ENCODE data around the gene CCDC33.

DNA sequence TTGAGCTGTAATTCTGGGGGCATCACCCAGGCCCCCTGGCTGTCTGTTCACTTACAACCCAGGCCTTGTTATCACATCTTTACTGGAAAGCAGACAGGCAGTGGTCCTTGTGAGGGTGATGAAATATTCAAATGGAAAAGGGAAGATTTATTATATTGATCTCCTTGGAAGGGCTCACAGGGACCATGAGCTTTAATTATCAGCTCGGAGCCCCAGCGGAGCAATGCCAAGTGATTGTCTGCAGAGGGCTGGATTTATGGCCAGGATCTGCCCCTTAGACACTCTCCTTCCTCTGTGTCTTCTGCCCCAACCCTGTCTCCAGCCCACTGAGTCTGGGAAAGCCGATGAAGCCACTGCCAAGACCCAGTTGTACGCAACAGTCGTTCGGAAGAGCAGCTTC, 31.9 kb downstream of the CCDC33 start:
- TF ChIP-seq, protein P1, sequence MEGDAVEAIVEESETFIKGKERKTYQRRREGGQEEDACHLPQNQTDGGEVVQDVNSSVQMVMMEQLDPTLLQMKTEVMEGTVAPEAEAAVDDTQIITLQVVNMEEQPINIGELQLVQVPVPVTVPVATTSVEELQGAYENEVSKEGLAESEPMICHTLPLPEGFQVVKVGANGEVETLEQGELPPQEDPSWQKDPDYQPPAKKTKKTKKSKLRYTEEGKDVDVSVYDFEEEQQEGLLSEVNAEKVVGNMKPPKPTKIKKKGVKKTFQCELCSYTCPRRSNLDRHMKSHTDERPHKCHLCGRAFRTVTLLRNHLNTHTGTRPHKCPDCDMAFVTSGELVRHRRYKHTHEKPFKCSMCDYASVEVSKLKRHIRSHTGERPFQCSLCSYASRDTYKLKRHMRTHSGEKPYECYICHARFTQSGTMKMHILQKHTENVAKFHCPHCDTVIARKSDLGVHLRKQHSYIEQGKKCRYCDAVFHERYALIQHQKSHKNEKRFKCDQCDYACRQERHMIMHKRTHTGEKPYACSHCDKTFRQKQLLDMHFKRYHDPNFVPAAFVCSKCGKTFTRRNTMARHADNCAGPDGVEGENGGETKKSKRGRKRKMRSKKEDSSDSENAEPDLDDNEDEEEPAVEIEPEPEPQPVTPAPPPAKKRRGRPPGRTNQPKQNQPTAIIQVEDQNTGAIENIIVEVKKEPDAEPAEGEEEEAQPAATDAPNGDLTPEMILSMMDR (IDR thresholded peaks at IDR 0.05): no peak
- no peak for TF ChIP-seq POLR2AphosphoS5 (IDR thresholded peaks at IDR 0.05)
- TF ChIP-seq POLR2A (IDR thresholded peaks at IDR 0.05): no peak
- TF ChIP-seq EP300 (IDR thresholded peaks at IDR 0.05): no peak
